GM21367 (cell line): ENCODE measurements around the gene ANKFY1.

Source experiments
- ATAC-seq: cut with Tn5 transposase; IDR thresholded peaks from one replicate; pipeline ENCODE4 v1.9.1; 2021; ENCODE audit not compliant: unreplicated experiment

The ANKFY1 gene

GRCh38 chr17:4182043-4182442 lies 81.7 kb downstream of the ANKFY1 start:
- ATAC-seq: no peak

DNA sequence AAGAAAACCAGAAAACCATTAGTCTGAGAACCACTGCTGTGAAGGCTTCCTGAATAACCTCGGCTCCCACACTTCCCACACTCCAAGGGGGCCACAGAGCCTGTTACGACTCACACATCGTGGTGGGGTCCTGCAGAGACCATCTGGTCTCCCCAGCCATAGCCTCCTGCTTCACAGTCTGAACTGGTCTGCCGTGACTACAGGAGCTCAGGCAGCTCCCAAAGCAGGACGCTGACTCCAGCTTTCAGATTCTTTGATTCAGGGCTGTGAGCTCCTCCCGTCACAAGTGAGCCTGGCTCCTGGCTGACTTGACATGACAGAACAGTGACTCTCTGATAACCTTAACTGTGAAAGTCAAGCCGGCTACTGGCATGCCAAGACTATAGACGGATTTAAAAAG lies 83.0 kb downstream of the ANKFY1 start:
- ATAC-seq: no peak

GRCh38 chr17:4179071-4179470 lies 84.7 kb downstream of the ANKFY1 start:
- no peak for ATAC-seq

DNA sequence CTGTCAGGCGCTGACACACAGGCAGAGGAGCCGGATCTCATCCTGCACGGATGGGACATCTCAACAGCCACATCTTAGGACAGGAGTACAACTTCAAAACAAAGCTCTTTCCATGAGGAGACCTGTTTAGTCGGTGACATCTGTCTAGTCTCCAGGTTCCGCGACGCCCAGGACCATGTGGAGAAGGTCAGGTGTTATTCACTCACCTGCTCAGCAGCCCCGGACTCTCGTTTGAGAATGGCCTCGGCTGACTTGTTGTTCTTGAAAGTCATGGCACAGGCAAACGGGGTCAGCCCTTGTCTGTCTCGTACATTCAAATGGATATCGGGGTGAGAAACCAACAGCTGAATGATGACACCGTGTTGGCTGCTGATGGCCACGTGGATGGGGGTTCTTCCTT lies 85.1 kb downstream of the ANKFY1 start:
- ATAC-seq: no peak

DNA sequence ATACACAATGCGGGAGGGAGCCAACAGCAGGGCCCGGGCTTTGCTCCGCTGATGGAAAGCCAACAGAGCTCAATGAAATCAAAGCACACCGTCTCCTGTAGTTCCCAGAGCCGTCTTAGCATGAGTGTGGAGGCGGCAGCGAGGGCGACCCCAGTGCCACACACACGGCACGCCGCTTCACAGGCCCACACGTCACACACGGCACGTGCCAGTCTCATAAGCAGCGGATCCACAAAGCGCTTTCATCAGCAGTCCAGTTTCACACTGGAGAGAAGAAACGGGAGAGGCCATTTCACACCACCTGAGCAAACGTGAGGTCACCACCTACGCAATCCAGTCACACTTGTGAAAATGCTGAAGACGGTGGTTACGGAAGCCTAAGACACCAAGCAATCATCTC lies 86.0 kb downstream of the ANKFY1 start:
- ATAC-seq: no peak

GRCh38 chr17:4176808-4177472 lies 86.8 kb downstream of the ANKFY1 start:
- ATAC-seq: no peak

- ATAC-seq: no peak
These were observed 87.6 kb downstream of the ANKFY1 start for GRCh38 chr17:4175921-4176807.

DNA sequence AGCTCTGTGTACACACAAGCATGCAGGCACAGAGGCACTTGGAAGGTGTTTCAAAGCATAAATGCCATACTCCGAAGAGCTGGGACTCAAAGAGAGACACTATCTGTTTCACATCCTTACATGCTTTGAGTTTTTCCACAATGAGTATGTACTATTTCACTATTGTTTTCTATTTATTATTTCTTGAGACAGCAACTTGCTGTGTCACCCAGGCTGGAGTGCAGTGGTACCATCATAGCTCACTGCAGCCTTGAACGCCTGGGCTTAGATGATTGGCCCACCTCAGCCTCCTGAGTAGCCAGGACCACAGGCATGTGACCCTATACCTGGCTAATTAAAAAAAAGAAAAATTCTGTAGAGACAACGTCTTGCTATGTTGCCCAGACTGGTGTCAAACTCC lies 89.2 kb downstream of the ANKFY1 start:
- ATAC-seq: no peak

DNA sequence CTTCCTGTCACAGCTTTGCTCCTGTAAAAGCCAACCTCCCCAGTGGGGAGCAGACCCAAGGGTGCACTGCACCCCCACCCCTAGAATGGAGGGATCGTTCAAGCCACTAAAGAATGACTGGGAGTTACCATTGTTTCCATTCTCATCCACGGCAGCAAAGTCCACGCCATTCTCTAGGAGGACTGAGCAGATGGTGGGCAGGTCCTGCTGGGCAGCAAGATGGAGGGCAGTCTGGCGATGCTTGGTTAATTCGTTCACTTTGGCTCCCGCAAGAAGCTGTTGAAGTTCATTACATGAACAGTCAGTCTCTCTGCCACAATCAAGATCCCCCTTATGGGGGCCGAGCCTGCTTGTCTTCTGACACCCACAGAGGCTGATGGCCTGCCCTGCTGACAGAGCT lies 90.0 kb downstream of the ANKFY1 start:
- no peak for ATAC-seq

DNA sequence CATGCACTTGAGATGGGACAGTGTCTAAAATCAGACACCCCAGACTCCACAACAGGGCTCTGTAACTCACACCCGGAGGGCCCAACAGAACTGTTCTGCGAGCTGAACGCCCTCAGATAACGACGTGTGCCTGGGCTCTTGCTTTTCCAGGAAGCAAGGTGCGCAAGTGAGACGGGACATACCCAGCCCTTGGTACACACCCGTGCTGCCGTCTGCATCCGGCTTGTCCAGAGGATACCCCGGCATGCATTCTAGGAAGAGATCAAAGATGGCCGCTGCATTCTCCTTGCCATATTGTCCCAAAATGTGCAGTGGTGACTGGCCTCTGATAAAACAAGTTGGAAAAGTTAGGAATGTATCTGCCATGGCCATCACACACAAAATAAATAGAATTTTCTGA lies 91.4 kb downstream of the ANKFY1 start:
- ATAC-seq: no peak

DNA sequence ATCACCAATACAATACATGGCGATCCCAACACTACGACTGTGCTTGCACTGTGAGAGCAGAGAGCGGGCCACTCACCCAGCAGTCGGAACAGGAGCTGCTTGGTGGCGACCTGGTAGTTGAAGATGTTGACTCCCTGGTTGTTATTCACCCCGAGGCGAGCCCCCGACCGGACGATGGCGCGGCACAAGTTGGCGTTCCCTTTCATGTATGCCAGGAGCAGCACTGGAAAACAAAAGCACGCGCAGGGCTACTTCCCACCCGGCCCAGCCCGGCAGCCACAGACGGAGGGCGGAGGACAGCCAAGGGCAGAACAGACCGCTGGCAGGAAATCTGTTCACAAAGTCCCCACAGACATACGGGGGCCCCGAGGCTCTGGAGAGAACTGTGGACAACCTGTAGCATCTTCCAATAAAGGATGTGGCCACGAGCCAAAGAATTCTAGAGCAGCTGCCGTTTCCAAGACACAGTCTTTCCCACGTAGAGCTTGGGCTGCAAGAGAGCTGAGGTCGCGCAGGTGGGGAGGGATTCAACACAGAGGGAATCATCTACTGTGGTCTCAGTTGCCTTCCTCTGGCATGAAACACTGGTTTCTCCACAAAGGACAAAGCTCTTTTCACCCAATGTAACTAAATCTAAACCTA lies 93.0 kb downstream of the ANKFY1 start:
- ATAC-seq: no peak

- ATAC-seq: no peak
These were observed 96.0 kb downstream of the ANKFY1 start for GRCh38 chr17:4167786-4168185.

- ATAC-seq: no peak
These were observed 97.4 kb downstream of the ANKFY1 start for GRCh38 chr17:4166419-4166818.

- ATAC-seq: no peak
These were observed 98.3 kb downstream of the ANKFY1 start for GRCh38 chr17:4165301-4166010.

DNA sequence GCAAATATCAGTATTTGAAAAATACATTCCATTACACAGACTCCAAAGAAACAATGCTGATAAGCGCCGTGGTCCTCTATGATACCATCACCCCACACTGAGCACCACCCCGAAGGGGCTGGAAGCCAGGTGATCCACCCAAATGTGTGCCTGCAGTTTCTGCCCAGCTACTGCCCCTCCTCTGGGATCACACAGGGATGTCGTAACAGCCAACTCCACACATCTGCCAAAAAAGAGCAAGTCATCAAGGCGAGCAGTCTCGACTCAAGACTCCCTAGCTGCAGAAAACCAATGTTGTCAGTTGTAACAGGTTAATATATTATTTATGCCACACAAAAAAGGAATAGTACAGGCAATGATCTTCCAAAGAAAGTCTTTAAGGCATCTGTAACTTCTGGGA lies 99.8 kb downstream of the ANKFY1 start:
- no peak for ATAC-seq

DNA sequence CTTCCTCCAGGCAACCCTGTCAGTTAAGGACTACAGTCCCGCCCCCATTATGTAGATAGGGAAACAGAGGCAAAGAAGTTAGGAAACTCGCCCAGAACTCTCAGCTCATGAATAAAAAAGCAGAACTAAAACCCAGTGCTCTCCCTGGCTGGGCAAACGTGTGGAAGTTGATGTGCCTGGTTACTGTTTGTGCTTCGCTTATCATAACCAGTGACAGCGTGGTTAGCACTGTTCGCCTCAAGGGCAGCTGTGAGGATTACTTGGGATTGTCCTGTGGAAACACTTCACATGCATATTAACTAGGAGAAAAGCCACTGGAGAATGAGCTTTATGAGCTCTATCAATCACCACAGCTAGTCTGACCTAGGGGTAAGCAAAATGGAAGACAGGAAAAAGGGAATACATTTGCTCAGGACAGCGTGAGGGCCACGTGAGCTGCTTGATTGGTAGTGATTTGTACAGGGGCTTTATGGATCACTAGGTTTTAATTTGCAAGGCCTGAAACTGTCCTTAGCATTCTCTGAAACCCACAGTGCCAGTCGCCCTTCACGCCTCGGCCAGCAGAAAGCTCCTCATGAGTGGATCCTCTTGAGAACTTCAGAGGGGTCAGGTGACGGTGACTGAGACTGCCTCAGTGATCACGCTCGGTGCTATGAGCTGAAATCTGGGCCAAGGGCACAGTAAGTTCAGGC lies 100.9 kb downstream of the ANKFY1 start:
- no peak for ATAC-seq

DNA sequence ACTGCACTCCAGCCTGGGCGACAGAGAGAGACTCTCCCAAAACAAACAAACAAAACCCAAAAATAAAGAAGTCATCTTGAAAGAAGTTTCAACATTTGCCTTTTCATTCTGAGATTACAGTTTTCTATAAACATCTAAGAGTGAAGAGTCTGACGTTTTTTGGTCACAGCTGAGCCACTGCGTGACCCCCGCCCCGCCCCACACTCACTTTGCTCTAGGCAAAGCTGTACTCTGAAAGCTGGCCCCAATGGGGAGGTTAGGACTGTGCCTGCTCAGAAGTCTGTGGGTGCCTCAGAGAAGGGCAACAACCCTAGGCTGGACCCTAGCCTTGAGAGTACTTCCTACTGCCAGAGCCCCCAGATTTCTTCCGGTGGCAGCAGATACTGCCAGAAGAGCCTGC lies 101.5 kb downstream of the ANKFY1 start:
- no peak for ATAC-seq

GRCh38 chr17:4161967-4162305 lies 101.8 kb downstream of the ANKFY1 start:
- ATAC-seq: no peak

GRCh38 chr17:4161192-4161966 lies 102.4 kb downstream of the ANKFY1 start:
- no peak for ATAC-seq

DNA sequence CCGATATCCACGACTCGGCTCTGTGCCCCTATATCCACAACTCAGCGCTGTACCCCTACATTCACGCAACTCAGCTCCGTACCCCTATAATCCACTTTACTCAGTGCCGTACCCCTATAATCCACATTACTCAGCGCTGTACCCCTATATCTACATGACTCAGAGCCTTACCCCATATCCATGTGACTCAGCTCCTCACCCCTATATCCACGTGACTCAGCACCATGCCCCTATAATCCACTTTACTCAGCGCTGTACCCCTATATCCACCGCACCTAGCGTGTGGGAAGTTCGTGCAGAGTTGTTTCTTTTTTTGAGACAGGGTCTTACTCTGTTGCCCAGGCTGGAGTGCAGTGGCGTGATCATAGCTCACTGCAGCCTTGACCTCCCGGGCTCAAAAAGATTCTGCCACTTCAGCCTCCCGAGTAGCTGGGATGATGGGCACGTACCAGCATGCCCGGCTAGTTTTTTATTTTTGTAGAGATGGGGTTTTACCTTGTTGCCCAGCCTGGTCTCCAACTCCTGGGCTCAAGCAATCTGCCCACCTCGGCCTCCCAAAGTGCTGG lies 103.4 kb downstream of the ANKFY1 start:
- ATAC-seq: no peak
